Hypothalamus (tissue), 51 donors: ENCODE results near the gene PACRG.

Experiments used
- DNase-seq, 51 donors: peaks; one replicate each; lab custom pipeline; 2025; lab: John Stamatoyannopoulos, UW

Gene PACRG

DNA sequence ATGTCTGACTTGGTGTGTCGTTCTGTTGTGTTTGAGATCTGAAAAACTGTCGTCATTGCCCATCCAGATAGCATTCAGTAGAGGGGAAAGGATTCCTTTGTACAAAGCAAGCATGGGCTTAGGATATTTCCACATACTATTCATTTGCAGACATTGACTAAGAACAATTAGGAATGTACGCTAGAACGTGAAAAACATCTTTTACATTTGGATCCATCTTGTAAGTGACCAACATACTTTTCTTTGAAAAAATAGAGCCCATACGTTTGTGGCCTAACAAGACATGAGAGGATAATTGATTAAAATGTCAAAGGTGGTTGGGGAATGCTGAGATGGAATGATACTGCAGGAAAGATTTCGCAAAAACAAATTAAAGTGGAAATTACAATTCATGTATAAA lies 461.0 kb downstream of the PACRG start:
- no peak for DNase-seq

DNA sequence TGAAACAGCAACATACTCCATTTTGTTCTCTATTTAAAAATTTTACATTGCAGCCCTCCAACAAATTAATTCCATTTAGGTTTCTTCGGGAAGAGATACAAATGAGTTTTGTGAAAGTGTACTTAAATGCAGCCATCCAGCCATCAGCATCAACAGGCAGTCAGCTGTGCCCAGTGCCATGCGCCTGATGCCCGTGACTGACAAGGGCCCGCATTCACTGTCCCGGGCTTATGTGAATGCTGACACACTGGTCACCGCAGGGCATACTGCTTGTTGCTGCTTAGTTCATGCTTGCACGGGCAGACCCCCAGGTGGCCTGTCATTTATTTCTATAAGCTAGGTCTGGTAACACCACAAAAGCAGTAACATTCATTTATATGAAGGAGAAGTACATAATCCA lies 461.8 kb downstream of the PACRG start:
- peak in 33 of 51 donors; percentile 21 to 89 (median 65) for DNase-seq

DNA sequence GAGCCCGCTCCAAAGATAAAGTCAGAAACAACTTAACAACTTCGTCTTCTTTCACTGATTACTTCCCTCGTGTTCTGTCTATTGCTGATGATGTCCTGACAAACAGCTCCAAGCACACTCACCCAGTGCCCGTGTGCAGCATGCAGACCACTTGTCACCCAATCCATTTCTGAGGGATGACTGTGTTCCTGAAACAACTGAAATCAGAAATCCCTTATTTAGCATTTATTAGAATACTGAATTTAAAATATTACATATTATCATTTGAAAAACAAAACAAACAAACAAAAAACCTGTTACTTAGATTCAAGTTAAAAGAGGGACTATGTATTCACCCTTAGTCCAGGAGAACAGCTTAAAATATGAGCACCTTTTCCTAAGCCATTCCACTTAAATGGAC lies 463.0 kb downstream of the PACRG start:
- DNase-seq = no peak

DNA sequence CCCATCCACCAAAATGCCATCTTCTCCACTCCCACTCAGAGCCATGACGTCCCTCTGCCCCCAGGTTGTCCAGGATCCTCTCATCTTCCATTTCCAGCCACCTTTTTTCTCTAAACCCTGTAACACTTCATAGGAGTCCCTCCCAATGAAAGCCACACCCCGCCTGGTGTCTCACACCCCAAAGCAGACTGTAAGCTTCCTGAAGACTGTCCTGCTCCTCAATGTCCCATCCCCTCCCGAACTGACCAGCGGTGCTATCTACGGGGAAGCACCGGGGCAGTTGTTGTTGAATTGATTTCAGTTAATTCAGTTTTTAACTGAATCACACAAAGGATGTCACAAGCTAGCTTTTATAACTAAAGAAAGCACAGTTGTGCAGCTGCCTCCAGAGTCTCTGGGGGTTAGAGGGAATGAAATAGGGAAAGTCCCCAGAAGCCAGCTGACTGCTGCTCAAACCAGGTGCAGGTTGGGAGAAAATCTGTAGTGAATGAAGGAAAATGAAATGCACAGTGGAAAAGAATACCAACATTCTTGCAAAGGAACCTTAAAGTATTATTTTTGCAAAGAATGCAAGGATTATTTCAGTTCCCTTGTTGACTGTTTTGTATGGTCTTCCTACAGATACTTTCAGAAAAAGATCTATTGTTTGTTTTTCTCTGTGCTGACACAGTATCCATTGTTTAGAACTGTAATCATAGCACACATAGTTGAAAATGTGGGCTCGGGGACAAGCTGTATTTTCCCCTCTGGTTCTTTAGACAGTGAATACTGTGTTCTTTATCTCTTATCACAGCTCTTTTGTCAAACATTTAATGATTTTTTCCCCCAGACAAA lies 464.1 kb downstream of the PACRG start:
- DNase-seq = peak in 11 of 51 donors; percentile 31 to 89 (median 48)

DNA sequence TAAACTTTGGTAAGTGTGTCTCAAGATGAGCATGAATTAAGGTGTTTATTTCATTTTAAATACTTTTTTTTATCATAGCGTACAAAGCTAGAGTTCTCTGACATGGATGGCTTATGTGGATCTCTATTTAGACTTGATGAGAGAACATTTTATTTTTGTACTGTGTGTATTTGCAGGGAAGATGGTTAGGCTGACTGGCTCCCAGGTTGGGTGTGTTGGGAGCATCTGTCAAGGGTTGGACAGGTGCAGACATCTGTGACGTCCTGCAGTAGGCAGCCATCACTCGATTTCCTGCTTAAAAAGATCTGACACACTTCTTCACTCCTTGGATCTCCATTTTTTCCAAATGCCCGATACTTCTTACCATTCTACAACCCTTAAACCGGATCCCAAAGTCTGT lies 464.8 kb downstream of the PACRG start:
- DNase-seq = no peak

DNA sequence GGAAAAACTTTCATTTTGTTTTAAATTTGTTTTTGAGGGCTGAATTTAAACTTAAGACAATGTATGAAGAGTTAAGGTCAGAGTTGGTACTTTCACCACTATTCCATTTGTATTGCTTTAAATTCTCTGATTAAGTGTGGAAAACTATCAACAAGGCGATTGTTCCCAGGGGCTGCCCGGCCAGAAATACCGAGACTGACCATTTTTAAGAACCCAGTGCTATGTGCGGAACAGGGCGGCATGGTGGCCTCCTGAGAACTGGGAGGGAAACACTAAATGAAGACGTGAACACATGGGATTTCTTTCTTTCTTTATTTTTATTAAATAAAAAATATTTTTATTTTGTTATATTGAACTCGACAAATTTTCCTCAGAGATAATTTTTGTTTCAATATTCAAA lies 465.6 kb downstream of the PACRG start:
- DNase-seq = no peak

DNA sequence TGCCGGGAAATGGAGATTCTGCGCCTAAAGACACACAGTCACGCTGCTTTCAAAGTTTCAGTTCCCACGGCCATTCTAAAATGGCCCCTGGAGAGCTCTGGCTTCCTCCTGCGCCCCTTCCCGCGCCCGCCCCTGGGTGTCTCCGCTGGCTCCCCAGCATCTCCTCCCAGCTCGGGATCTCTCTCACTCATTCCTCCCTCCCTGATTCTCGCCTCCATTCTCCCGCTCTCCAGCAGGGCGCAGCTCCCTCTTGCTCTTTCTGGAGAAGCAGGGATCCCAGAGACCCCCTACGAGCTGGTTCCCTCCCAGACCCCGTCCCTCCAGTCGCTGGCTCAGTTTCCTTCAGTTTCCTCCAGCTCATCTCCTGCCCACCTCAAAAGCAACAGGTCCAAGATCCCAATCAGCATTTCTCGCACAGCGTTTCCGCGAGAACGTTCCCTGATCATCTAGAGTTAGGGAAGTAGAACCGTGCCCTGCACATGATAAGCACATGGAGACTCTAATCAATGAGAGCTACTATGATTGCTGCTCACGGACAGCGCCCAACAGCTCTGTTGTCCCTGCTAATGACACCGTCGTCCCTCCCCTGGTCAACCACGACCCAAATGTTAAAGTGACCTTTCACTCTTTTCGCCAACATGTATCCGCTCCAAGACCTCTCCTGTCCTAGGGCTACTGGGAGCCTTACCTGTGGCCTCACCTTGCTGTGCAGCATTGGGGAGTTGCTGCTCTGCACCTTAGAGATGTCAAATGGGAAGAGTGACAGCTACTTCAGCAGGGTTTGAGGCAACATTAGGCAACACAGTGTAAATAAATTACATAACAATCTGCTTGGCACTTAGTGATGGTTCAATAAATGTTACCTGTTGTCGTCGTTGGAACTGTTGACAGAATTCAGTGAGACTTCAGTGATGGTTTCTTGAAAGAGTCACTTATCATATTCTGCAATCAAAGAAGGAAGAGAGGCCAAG lies 468.2 kb downstream of the PACRG start:
- DNase-seq = no peak

DNA sequence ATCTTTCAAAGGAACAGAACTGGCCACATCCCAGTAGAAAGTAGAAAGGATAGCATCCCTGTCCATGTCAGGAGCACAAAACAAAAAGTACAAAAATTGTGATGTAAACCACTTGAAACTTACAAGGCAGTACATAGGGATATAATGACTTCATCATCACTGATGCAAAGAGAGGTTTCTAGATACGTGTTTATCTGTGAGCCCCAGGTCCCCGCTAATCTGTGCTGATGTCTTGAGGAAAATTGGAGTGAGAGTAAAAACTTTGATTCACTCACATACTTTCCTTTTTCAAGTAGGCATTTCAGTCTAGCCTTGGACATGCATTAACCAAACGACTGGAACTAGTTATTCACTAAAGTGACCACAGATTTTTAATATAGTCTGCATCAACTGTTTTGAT lies 470.1 kb downstream of the PACRG start:
- DNase-seq = no peak

DNA sequence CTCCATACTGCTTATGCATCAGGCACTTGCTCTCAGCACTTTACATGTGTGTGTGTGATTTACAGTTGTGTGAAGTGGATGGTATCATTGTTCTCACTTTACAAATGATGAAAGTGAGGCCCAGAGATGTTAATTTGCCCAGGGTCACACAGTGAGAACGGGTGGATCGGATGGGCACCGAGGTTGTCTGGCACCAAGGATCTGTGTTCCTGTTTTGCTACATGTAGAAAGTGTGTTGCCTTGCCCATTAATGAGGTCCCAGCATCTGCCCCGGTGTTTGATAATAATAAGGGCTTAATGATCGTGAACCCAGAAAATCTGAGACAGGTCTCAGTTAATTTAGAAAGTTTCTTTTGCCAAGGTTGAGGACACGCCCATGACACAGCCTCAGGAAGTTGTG lies 470.6 kb downstream of the PACRG start:
- no peak for DNase-seq

DNA sequence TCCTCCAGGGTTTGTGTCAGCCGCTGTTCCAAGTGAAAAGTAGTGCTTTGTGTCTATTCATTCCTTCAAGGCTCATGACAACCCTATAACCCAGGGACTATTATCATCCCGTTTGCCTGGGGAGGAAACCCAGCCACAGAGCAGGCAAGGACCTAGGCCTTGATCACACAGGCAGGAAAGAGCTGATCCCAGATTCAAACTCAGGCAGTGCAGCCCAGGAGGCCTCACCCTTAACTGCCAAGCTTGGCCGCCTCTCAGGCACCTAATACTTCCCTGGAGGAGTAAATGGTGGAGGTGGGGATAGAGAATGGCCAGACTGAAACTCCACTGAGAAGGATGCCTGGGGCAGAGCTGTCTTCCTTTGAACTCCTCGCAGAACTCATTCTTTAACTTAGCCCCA lies 471.6 kb downstream of the PACRG start:
- no peak for DNase-seq

DNA sequence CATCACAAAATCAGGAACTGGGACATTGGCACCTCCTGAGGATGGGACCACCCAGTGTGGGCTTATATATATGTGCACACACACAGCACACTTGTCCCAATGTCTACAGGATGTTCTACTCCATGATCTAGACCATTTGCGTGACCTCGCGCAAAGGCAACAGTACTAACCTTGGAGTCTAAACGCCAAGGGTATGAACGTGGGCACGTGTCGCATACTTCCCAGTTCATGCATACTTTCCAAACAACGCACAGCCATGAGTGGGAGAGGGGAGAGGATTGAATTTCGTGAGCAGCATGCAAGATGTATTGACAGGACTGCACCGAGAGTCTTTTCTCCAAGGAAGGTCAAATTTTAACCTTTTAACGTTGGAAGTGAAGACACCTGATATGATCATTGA lies 472.5 kb downstream of the PACRG start:
- DNase-seq = no peak

DNA sequence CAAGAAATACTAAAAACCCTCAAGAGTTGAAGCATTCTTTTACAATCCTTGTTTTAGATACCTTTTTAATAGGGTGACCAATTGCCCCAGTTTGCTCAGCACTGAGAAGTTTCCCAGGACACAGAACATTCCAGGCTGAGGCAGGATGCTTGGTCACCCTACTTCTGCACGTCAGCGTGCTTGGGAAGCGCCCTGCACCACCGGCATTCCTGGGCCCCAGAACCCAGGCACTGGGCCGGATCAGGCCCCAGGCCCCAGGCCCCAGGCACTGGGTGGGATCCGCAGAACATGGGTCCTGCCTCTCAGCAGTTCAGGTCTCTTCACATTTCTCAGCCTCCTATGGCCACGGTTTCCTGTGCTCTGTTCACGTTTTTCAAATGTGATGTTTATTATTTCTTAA lies 472.9 kb downstream of the PACRG start:
- DNase-seq = no peak

DNA sequence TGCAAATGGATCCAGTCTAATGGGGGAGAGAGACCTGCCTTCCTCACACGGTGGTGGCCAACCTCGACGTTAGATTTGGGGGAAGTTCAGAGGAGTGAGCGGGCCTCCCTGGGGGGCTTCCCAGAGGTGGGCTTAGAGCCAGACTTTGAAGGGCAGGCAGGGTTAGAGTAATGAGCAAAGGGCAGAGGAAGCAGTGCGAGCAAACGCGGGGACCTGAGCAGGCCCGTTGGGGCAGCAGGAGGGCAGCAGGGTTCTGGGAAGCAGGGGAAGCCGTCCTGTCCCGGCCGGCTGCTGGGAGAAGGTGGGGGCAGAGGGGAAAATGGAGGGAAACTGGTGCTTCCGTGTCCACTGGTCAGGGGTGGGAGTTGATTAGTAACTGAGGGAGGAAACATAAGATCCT lies 474.1 kb downstream of the PACRG start:
- no peak for DNase-seq

DNA sequence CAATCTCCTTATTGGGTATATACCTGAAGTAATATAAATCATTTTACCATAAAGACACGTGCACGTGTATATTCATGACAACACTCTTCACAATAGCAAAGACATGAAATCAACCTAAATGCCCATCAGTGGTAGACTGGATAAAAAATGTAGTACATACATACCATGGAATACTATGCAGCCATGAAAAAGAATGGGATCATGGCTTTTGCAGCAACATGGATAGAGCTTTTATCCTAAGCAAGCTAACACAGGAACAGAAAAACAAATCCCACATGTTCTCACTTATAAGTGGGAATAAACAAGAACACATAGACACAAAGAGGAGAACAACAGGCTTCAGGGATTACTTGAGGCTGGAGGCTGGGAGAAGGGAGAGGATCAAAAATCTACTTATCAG lies 478.4 kb downstream of the PACRG start:
- no peak for DNase-seq

DNA sequence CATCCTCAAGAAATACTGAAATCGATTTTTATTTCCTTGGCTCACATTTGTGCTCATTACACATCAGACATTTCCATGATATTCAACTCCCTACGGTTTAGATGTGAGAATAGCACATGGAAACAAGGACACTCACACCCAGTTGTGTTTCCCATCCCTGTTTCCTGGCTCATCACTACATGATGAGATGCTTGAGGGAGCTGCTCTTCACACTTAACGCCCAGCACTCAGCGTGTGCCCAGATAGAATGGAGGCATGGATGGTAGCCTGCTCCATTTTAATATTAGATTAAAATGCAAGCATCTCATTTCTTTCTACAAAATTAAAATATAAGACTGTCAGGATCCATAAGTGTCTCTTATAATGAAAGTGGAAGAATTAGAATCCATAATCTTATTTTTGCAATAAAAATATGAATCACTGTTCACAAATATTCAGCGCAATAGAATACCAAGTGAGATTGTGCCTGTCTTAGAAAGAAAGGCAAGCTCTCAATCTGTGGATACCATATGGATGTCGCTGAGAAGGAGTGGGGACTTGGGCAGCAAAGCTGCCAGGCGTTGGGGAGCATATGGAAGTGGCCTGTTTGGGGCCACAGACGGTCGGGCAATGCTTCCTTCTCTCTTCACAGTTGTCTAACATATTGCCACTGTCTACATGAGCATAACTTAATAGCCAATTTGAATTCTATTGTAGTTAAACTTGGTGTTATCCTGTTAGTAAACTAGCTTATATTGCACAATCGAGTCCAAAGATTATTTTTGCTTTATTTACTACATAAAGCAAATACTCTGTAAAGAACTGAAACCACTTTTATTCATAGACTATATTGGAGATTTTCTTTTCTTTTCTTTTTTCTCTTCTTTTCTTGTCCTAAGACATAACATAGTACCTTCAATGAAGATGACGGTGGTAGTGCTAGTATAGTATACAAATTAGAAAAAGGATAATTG lies 479.9 kb downstream of the PACRG start:
- no peak for DNase-seq

DNA sequence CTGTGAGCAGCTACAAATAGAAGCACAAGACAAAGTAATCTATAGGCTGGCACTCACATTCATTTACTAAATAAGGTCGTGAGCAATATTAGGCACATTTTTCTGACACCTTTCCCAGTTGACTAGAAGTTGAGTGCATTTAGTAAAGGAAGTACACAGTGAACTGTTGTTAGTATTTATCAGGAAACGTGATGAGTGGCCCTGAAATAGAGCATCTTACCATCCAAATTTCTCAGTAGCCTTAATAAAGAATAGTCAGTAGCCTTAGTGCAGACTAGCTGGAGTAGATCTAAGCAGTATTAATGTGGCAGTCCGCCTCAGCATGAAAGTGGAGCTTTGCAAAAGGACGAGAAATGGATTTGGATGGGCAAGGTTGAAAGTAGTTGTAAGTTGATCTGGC lies 481.2 kb downstream of the PACRG start:
- no peak for DNase-seq

DNA sequence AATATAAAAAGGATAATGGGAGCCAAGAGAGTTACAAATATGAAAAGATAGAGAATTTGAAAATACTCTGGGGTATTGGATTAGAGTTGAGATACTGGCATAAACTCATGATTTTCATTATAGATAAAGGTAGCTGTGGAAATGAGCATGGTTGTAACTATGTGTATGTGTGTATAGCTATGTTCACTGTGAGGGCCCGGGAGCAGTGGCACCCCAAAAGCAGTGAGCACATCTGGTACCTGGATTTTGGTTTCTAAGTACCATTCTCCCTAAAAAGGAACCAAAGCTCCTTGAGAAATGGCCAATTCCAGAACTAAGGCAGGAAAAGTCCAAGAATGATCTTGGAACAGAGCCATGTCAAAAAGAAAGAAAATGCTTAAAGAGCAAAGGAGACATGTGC lies 484.3 kb downstream of the PACRG start:
- DNase-seq = no peak

DNA sequence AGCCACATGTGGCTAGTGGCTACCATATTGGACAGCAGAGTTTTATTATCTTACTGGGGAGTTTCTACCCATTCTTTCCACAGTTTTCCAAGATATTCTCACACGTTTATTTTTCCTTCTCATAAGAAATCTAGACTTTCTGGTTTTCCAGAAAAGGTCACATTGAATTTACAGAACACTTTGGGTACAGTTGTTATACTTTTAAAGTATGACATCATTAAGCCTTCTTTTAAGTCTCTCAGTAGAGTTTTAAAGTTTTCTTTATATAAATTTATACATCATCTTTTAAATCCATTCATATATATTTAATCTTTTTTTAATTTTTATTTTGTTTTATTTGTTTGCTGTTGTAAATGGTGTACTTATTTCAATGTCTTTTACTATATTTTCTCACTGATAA lies 486.5 kb downstream of the PACRG start:
- DNase-seq = no peak

DNA sequence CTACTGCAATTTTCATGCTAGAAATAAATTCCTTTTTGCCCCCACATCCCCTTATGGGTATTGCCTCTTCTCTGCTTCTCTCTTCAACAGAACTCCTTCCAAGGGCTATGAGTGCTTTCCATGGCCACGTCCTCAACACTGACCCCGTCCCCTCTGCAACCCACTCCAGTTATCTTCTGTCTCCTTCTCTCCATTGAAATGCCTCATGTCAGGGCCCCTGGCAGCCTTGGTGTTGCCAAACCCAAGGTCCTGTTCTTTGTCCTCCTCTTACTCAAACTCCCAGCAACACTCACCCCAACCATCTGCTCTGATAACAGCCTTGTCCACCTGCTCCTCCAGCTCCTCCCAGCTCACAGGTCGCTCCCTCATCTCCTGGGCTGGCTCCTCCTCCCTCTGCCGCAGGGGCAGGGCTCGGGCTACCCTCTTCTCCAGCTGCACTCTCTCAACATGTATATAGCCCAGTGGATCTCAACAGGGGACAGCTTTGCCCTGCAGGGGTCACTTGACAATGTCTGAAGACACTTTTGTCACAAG lies 490.7 kb downstream of the PACRG start:
- DNase-seq = no peak

DNA sequence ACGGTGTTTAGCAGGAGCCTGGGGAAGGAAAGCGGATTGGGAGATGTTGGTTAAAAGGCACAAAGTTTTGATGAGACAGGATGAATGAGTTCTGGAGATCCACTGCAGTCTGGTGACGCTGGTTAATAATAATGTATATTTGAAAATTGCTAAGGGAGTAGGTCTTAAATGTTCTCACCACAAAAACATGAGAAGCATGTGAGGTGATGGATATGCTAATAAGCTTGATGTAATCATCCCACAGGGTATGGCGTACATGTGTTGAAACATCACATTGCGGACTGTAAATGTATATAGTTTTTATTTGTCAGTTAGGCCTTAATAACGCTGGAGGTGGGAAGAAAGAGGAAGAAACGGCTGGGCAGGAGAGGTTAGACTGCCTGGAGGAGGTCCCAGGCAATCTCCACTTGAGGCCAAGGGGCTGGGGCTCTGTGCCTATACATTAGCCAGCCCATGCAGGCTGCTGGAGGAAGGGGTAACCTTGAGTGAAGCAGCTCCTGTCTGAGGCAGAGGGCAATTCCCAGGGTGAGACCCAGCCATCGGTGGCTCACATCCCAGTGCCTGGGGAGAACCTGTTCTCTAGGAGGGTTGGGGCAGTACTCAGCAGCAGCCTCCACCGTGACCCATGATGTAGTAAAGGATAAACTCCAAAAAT lies 498.5 kb downstream of the PACRG start:
- no peak for DNase-seq
